ENCODE data around the gene ATP10A.

Gene ATP10A

DNA sequence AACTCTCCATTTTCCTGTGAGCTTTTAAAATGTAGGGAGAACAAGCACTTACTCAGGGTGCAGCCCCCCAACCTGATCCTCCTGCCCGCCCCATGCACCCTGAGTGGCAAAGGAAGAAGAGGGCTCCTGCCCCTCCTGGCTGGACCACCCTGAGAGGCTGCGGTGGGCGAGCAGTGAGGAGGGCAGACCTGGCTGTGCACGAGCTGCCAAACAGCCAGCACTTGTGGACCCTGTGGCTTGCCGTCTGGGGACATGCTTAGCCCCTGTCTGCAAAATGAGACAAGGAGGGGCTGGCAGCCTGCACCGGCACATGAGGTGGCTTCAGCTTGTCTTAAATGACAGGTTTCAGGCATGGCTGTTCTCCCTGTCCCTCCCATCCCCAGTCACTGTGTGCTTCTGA, 18.6 kb downstream of the ATP10A start:
- H3K36me3 ChIP-seq (ENCODE audit: insufficient read depth, low read length): no peaks in the 10 kb centered on the region
- TF ChIP-seq, protein P1, sequence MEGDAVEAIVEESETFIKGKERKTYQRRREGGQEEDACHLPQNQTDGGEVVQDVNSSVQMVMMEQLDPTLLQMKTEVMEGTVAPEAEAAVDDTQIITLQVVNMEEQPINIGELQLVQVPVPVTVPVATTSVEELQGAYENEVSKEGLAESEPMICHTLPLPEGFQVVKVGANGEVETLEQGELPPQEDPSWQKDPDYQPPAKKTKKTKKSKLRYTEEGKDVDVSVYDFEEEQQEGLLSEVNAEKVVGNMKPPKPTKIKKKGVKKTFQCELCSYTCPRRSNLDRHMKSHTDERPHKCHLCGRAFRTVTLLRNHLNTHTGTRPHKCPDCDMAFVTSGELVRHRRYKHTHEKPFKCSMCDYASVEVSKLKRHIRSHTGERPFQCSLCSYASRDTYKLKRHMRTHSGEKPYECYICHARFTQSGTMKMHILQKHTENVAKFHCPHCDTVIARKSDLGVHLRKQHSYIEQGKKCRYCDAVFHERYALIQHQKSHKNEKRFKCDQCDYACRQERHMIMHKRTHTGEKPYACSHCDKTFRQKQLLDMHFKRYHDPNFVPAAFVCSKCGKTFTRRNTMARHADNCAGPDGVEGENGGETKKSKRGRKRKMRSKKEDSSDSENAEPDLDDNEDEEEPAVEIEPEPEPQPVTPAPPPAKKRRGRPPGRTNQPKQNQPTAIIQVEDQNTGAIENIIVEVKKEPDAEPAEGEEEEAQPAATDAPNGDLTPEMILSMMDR (IDR thresholded peaks at IDR 0.05; ENCODE audit: low read length): no peak
- TF ChIP-seq EZH2 (IDR thresholded peaks at IDR 0.05; ENCODE audit: borderline replicate concordance, low read length): no peak
- no peak overlapping the region for H3K27ac ChIP-seq (ENCODE audit: low read depth, low read length, poor library complexity, severe bottlenecking)
- no peak overlapping the region for H3K4me2 ChIP-seq (ENCODE audit: low read length)
- H3K4me3 ChIP-seq (ENCODE audit: low read depth, low read length, poor library complexity, severe bottlenecking): no peak overlapping the region
- H4K20me1 ChIP-seq (ENCODE audit: insufficient read depth, low read length): no peaks in the 10 kb centered on the region
- no peaks in the 10 kb centered on the region for H3K9me3 ChIP-seq (ENCODE audit: low read length)
- no peak overlapping the region for H3K9ac ChIP-seq (ENCODE audit: low read length)
- no peak overlapping the region for H2AFZ ChIP-seq (ENCODE audit: low read length)
- no peaks in the 10 kb centered on the region for H3K79me2 ChIP-seq (ENCODE audit: insufficient read depth, low read length)
- no peaks in the 10 kb centered on the region for H3K4me1 ChIP-seq (ENCODE audit: insufficient read depth, low read length, severe bottlenecking)
- no peaks in the 10 kb centered on the region for H3F3A ChIP-seq (ENCODE audit: insufficient read depth, low read length)
- H3K9me2 ChIP-seq (ENCODE audit: low read depth, low read length): no peaks in the 10 kb centered on the region
- no peaks in the 10 kb centered on the region; the same call in 1 of the 2 replicates for H3K27me3 ChIP-seq (ENCODE audit: insufficient read depth, low read length)

DNA sequence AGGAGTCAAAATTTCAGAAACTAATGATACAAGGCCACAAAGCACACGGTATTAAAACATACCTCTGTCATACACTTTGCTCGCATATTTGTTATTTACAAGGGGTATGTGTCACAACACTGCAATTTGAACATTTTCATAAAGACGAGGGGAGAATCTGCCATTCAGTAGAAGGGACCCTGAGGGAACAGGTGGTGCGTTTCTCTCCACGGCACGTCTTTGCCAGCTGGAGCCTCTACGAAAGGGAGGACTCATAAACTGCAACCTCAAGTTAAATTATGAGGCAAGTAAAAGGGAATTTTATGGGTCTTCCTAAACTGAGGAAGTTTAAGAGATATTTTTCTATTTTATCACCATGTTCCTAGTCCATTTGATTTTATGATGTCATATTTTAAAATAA, 19.1 kb downstream of the ATP10A start:
- Histone ChIP-seq H3K9me2 (ENCODE audit: low read depth, low read length) (no peaks in the 10 kb centered on the region), H3K27me3 (ENCODE audit: insufficient read depth, low read length) (no peaks in the 10 kb centered on the region; the same call in 1 of the 2 replicates), H3K9ac (ENCODE audit: low read length) (no peak overlapping the region), H3K4me2 (ENCODE audit: low read length) (no peak overlapping the region), H3K9me3 (ENCODE audit: low read length) (no peaks in the 10 kb centered on the region), H3K4me3 (ENCODE audit: low read depth, low read length, poor library complexity, severe bottlenecking) (no peak overlapping the region), H3K36me3 (ENCODE audit: insufficient read depth, low read length) (no peaks in the 10 kb centered on the region), H3F3A (ENCODE audit: insufficient read depth, low read length) (no peaks in the 10 kb centered on the region), H3K4me1 (ENCODE audit: insufficient read depth, low read length, severe bottlenecking) (no peaks in the 10 kb centered on the region), H3K27ac (ENCODE audit: low read depth, low read length, poor library complexity, severe bottlenecking) (no peak overlapping the region), H4K20me1 (ENCODE audit: insufficient read depth, low read length) (no peaks in the 10 kb centered on the region), H2AFZ (ENCODE audit: low read length) (no peak overlapping the region), H3K79me2 (ENCODE audit: insufficient read depth, low read length) (no peaks in the 10 kb centered on the region)
- TF ChIP-seq EZH2 (IDR thresholded peaks at IDR 0.05; ENCODE audit: borderline replicate concordance, low read length): no peak
- TF ChIP-seq, protein P1 (IDR thresholded peaks at IDR 0.05; ENCODE audit: low read length): no peak

DNA sequence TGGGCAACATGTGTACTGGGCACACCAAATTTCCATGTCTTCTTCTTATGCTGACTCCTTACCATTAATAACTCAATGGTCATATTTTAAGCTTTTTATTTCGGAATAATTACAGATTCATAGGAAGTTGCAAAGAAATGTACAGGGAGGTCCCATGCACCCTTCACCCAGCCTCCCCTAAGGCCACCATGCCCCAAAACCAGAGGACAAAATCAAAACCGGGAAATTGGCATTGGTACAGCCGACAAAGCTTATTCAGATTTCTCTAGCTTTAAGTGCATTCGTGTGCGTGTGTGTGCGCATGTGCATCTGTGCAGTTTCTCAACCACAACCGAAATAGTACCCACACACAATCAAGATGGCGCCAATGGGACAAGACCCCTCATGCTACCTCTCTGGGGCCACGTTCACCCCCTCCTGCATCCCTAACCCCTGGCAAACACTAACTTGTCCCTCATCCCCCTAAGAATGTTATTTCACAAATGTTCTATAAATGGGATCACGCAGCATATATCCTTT, 23.4 kb downstream of the ATP10A start:
- H3K4me2 ChIP-seq (ENCODE audit: low read length): no peak overlapping the region
- H3K4me1 ChIP-seq (ENCODE audit: insufficient read depth, low read length, severe bottlenecking): no peaks in the 10 kb centered on the region
- no peaks in the 10 kb centered on the region for H4K20me1 ChIP-seq (ENCODE audit: insufficient read depth, low read length)
- H3K79me2 ChIP-seq (ENCODE audit: insufficient read depth, low read length): no peaks in the 10 kb centered on the region
- H3F3A ChIP-seq (ENCODE audit: insufficient read depth, low read length): no peaks in the 10 kb centered on the region
- no peak overlapping the region for H3K9ac ChIP-seq (ENCODE audit: low read length)
- H3K27me3 ChIP-seq (ENCODE audit: insufficient read depth, low read length): peaks cover 3% of the 10 kb centered on the region; the same call in 1 of the 2 replicates
- H3K9me2 ChIP-seq (ENCODE audit: low read depth, low read length): no peaks in the 10 kb centered on the region
- no peak overlapping the region for H2AFZ ChIP-seq (ENCODE audit: low read length)
- no peak overlapping the region for H3K4me3 ChIP-seq (ENCODE audit: low read depth, low read length, poor library complexity, severe bottlenecking)
- TF ChIP-seq, protein P1 (IDR thresholded peaks at IDR 0.05; ENCODE audit: low read length): no peak
- TF ChIP-seq EZH2 (IDR thresholded peaks at IDR 0.05; ENCODE audit: borderline replicate concordance, low read length): no peak
- H3K27ac ChIP-seq (ENCODE audit: low read depth, low read length, poor library complexity, severe bottlenecking): no peak overlapping the region
- H3K36me3 ChIP-seq (ENCODE audit: insufficient read depth, low read length): no peaks in the 10 kb centered on the region
- H3K9me3 ChIP-seq (ENCODE audit: low read length): no peaks in the 10 kb centered on the region
